8988T (cell line): ENCODE data around the gene RCAN2.

Experiments used
- DNase-seq: peaks from one replicate; pipeline ENCODE4 v3.0.0; 2011

Gene RCAN2

GRCh38 chr6:46244670-46245069, 246.6 kb downstream of the RCAN2 start:
- no peak for DNase-seq

DNA sequence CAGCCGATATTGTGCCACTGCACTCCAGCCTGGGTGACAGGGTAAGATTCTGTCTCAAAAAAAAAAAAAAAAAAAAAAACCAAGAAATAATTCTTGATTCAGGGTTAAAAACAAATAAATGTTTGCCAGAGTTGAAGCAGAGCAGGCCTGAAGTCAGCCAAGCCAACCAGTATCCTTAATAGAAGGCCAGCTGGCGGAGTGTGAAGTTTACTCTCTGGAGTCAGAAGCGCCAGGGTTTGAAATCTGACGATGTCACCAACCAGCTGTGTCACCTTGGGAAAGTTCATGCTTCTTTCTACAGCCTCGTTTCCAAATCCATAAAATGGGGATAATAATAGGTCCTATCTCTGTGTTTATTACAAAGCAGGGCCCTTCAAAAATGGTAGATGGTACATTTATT, 247.5 kb downstream of the RCAN2 start:
- DNase-seq: no peak

DNA sequence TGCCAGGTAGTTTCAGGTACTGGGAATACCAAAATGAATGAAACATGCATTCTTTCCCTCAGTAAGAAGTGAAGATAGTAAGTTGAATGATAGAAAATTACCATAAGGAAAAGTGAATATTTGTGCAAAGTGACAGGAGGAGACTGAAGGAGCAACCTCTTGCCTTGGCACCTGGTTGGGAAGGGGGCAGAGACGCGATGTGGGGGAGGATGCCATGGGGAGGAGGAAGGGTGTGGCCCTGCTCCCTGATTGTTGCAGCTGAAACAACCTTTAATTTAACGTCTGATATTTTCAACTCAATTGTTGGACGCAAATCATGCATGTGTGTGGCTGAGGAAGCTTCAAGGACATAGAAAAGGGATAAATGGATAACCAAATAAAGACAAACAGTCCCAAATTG, 248.3 kb downstream of the RCAN2 start:
- DNase-seq: no peak

DNA sequence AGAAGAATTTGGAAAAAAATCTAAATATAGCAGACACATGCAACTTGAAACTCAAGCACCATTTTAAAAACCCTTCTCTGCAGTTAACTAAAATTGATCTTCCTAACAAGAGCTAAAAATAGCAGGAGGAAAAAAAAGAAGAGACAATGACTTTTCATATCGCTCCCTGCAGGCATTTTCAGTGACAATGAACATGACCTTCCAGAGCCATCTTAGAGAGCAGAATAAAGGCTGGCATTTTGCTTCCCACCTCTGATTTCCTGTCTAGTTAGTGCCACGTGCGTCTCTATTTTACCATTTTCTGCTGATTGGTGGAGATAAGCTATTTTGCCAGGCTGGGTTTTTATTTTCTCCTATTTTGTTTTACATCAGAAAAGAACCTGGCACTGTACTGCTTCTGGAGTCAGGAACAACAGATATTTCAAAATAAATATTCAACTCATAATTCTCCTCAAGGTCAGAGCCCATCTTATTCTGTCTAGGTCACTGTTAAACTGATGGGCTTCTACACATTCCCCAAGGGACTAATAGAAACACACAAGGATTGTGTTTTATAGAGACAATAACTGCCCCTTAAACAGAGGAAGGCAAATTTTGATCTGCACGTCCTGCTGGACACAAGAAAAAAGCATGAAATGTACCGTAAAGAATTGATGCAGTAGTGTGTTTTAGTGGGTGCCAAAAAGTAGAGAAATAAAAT, 250.2 kb downstream of the RCAN2 start:
- no peak for DNase-seq

- no peak for DNase-seq
These were observed 254.5 kb downstream of the RCAN2 start for GRCh38 chr6:46236752-46237151.

DNA sequence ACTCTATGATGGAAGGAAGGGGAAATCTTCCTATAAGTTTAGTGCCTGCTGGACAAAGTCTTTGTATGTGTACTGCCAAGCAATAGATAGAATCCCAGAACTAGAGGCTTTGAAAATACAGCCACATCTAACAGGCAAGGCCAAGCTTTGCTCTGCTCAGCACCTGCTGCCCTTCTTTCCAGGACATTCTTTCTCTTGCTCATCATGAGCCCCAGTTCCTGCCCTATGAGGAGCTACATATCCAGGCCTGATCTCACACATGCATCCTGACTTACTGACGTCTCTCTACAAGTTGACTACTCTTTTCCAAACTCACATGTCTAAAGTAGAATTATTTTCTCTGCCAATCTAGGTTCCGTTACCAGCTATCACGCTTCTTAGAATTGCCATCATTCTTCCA, 256.0 kb downstream of the RCAN2 start:
- DNase-seq: no peak

DNA sequence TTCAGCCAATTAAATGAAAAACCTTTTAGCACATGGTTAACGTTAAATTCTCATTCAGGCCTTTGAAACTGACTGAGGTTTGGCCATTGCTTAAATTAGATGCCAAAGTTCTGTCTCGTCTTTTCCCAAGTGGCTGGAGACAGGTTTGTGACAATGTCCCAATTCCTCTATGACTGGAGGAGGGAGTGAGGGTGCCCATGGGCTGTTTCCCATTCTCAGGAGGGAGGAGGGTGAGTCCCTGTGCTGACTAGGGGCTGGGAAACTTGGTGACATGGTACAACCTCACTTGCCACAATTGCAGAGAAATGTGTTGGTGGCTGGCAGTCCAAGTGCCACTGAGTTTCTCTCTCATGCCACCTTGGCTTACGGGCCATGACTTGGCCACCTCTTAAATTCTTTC, 256.5 kb downstream of the RCAN2 start:
- DNase-seq: no peak

GRCh38 chr6:46234156-46234556, 257.1 kb downstream of the RCAN2 start:
- DNase-seq: no peak

GRCh38 chr6:46233129-46233528, 258.1 kb downstream of the RCAN2 start:
- DNase-seq: no peak

DNA sequence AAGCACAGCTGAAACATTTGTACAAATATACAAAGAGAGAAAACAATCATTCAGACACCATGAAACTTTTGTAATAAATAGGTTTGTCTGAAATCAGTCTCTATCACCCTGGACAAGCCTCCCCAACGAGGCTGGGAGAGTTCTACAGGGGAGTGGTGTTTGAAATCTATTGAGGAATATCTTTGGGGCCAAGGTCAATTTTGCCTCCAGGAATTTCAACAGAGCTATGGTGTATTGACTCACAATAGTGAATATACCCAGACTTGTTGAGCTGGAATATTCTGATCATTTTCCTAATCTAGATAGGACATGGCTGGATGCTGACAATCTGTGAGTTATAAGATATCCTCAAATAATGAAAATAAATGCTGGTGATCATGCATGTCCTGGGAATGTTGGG, 269.0 kb downstream of the RCAN2 start:
- no peak for DNase-seq

GRCh38 chr6:46221222-46221793, 269.9 kb downstream of the RCAN2 start:
- no peak for DNase-seq

GRCh38 chr6:46220352-46221221, 270.7 kb downstream of the RCAN2 start:
- DNase-seq: no peak

GRCh38 chr6:46219661-46220060, 271.6 kb downstream of the RCAN2 start:
- DNase-seq: no peak

DNA sequence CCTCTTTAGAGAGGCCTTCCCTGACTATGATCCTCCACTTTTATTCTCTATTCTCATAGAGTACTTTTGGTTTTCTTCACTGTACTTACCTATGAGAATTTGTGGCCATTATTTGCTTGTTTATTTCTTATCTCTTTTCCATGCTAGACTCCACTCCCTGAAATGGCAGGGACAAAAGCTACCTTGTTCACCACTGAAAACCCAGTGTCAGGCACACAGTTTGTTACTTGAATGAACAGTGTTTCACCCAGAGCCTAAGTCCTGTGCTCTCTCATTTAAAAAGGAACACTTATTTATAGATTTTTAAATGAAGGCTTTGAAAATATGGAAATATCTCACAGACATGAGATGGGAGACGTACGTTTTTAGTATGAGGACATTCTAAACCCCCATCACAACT, 272.8 kb downstream of the RCAN2 start:
- DNase-seq: no peak

DNA sequence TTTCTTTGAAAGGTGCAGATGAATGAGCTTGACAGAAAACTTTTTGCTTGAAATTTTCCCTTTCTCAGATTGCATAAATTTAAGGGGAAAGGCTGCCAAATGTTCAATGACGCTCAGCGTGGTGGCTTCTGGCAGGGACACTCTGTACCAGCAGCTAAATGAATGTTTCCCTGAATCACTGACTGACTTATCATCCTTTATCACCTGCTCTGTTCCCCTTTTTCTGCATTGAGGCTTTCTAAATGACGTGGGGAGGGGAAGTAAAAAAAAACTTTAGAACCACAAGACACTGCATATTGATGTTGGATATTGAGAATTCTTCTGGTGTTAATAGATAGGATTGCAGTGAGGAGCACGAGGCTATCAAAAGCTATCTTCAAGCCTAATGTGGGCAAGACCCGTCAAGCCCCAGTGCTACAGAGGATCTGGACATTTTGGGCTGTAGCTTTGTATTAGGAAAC, 273.5 kb downstream of the RCAN2 start:
- DNase-seq: no peak

DNA sequence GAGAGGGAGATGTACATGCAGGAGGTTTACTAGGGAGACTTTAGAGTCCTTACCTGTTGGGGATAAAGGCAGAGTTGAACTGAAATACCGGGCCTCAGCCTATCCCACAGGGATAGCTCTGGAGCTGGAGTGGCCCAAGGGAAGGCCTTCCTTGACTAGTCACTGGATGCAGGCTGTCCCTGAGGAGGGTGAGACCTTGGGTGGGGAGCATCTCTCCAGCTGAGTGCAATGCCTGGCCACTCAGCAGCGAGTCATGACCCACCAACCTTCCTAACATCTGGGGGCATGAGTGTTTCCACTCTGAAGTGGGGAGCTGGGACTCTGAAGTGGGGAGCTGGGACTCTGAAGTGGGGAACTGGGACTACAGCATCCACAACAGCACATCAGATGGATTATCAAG, 274.4 kb downstream of the RCAN2 start:
- no peak for DNase-seq

GRCh38 chr6:46215777-46216176, 275.5 kb downstream of the RCAN2 start:
- no peak for DNase-seq

- no peak for DNase-seq
These were observed 276.0 kb downstream of the RCAN2 start for GRCh38 chr6:46215213-46215612.

GRCh38 chr6:46211917-46212316, 279.3 kb downstream of the RCAN2 start:
- DNase-seq: no peak

DNA sequence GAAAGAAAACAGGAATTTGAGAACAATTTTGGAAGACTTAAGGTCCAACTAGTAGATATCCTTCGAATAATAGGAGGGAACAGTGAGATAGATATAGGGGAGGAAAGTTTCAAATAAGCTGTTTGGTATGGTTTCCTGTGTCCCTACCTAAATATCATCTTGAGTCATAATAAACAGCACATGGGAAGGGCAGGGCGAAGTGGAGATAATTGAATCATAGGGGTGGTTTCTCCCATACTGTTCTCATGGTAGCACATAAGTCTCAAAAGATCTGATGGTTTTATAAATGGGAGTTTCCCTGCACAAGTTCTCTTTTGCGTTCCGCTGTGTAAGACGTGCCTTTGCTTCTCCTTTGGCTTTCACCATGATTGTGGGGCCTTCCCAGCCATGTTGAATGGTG, 281.0 kb downstream of the RCAN2 start:
- no peak for DNase-seq

DNA sequence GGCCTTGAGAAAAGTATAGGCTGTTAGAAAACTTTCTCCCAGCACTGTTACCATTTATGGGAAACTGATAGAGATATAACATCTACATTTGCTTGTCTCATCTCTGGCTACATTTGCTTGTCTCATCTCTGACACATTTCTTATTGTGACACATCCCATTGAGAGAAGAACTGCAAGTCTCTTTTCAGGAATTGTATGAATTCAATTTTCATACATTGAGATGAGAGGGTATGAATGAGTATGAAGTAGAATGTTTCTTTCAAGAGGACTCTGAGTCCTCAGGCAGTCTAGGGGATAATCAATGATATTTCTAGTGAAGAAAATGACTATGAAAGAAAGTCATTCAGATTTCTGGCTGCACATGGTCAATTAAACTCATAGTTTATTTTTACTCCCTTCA, 282.9 kb downstream of the RCAN2 start:
- no peak for DNase-seq

DNA sequence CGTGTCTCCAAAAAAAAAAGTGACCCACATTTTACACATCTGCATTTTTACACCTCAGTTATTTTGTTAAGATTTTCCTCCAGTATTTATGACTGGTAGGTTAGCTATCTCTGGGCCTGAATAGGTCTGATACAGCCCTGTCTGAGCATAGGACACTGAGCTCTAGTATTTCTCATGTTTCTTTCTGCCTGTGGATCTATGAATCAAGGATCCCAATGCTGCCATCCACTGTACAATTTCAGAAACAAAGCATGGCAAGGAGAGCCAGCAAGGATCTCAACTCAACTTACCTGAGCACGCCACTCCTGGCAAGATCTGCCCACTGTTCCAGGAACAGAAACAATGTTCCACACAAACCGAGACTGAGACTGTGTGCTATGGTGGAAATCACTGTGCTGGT, 284.1 kb downstream of the RCAN2 start:
- no peak for DNase-seq

GRCh38 chr6:46204880-46205650, 286.2 kb downstream of the RCAN2 start:
- no peak for DNase-seq
